HCT116 (cell line): ENCODE data around the gene CELSR3. TPM values are rescaled to one million over a fixed set of nuclear protein-coding genes. Genes with fewer than 3 reads are reported as not detected.

ENCODE experiments used
- ATAC-seq: fragments of 200-7000 bp; cut with Tn5 transposase; 2 replicates; pipeline ENCODE4 v1.9.1; 2020; ENCODE audit warnings: mild to moderate bottlenecking, moderate library complexity
- BruUV-seq: library from RNA; stranded (reverse); fragments of 400-500 nt; replicated peaks from 2 replicates; lab custom pipeline; 2021; lab: Mats Ljungman, UMichigan
- CTCF ChIA-PET: fragments of 300-600 bp; sonication (Branson Sonifier 250); formaldehyde crosslinking; loops from one replicate; lab custom pipeline; 2021; ENCODE audit warnings: antibody characterized with exemption; lab: Charles Lee
- POLR2A ChIA-PET: fragments of 300-600, 350-600 bp; sonication (Branson Sonifier 250); formaldehyde crosslinking; loops from one replicate; lab custom pipeline; 2021; ENCODE audit warnings: antibody characterized with exemption; lab: Charles Lee
- RAD21 ChIA-PET, 2 experiments: fragments of 300-600 bp; sonication (Branson Sonifier 250); formaldehyde crosslinking; loops; one replicate each; lab custom pipeline; 2023; ENCODE audit warnings: low total read pairs in 2 of 2; ENCODE audit not compliant: uncharacterized antibody in 2 of 2, unreplicated experiment in 2 of 2, low non-redundant PET in 1 of 2; lab: Charles Lee
- DNase-seq: peaks from one replicate; pipeline ENCODE4 v3.0.0-alpha.2; 2010; ENCODE audit warnings: low read depth, low spot score
- H2AFZ ChIP-seq: fragments of 200-600 bp; shearing (Covaris generic), sonication (generic); 2 replicates; pipeline ENCODE4 v1.6.1; 2017; ENCODE audit warnings: low read depth, mixed run types, mixed read lengths, antibody characterized with exemption, low read length; ENCODE audit not compliant: poor library complexity, severe bottlenecking
- H3K27ac ChIP-seq: 2 replicates; pipeline ENCODE4 v1.5.1; 2012; ENCODE audit warnings: low read depth, low read length
- H3K27me3 ChIP-seq: fragments of 200-600 bp; sonication (generic); 2 replicates; pipeline ENCODE4 v1.6.1; 2016; ENCODE audit warnings: mixed run types, low read length, mixed read lengths; ENCODE audit not compliant: insufficient read depth
- H3K36me3 ChIP-seq, 2 experiments: fragments of 200-500 bp in 1 of 2; fragments of 200-600 bp in 1 of 2; sonication (Bioruptor generic) in 1 of 2; sonication (generic) in 1 of 2; 2 replicates each; pipeline versions ENCODE4 v1.5.1 to v1.6.1; 2014 to 2016; ENCODE audit warnings: low read length in 2 of 2, inconsistent platforms in 1 of 2, mixed read lengths in 1 of 2, mixed run types in 1 of 2; ENCODE audit not compliant: insufficient read depth in 2 of 2, control insufficient read depth in 1 of 2
- H3K4me1 ChIP-seq, 2 experiments: fragments of 200-600 bp in 1 of 2; sonication (generic) in 1 of 2; 2 replicates each; pipeline versions ENCODE4 v1.5.1 to v1.6.1; 2012 to 2017; ENCODE audit warnings: low read length in 2 of 2, inconsistent platforms in 1 of 2, mild to moderate bottlenecking in 1 of 2, mixed read lengths in 1 of 2, mixed run types in 1 of 2, moderate library complexity in 1 of 2; ENCODE audit not compliant: insufficient read depth in 2 of 2, control insufficient read depth in 1 of 2
- H3K4me2 ChIP-seq: fragments of 200-600 bp; sonication (generic); 2 replicates; pipeline ENCODE4 v1.6.1; 2017; ENCODE audit warnings: mixed run types, low read length, mixed read lengths
- H3K4me3 ChIP-seq, 2 experiments: fragments of 200-600 bp in 1 of 2; sonication (generic) in 1 of 2; replicated peaks in 1 of 2; 2 replicates each; pipeline ENCODE4 v1.5.1; 2011 to 2016; ENCODE audit warnings: low read length in 2 of 2, control low read depth in 1 of 2, low read depth in 1 of 2, mild to moderate bottlenecking in 1 of 2, mixed read lengths in 1 of 2, mixed run types in 1 of 2
- H3K79me2 ChIP-seq: fragments of 200-600 bp; sonication (generic); 2 replicates; pipeline ENCODE4 v1.6.1; 2017; ENCODE audit warnings: mild to moderate bottlenecking, mixed run types, low read length, moderate library complexity, mixed read lengths; ENCODE audit not compliant: insufficient read depth
- H3K9ac ChIP-seq: fragments of 200-600 bp; sonication (generic); 2 replicates; pipeline ENCODE4 v1.6.1; 2016; ENCODE audit warnings: low read length, mixed read lengths
- H3K9me2 ChIP-seq: fragments of 200-600 bp; sonication (generic), shearing (Covaris generic); 2 replicates; pipeline ENCODE4 v1.6.1; 2017; ENCODE audit warnings: mixed run types, mild to moderate bottlenecking, moderate library complexity; ENCODE audit not compliant: insufficient read depth
- H3K9me3 ChIP-seq, 2 experiments: fragments of 200-500 bp in 1 of 2; fragments of 200-600 bp in 1 of 2; sonication (Bioruptor generic) in 1 of 2; sonication (generic) in 1 of 2; 2 replicates each; pipeline ENCODE4 v1.6.1; 2014 to 2017; ENCODE audit warnings: low read length in 2 of 2, mixed read lengths in 2 of 2, inconsistent platforms in 1 of 2, low read depth in 1 of 2, mild to moderate bottlenecking in 1 of 2, mixed run types in 1 of 2, moderate library complexity in 1 of 2; ENCODE audit not compliant: control insufficient read depth in 1 of 2, insufficient read depth in 1 of 2
- H4K20me1 ChIP-seq: fragments of 200-600 bp; sonication (generic), shearing (Covaris generic); 2 replicates; pipeline ENCODE4 v1.6.1; 2017; ENCODE audit warnings: mixed run types, mild to moderate bottlenecking, moderate library complexity; ENCODE audit not compliant: insufficient read depth
- EGR1 ChIP-seq: IDR thresholded peaks from 2 replicates; pipeline ENCODE4 v1.6.1; 2012; ENCODE audit warnings: low read depth
- ELF1 ChIP-seq: IDR thresholded peaks from 2 replicates; pipeline ENCODE4 v1.6.1; 2012; ENCODE audit warnings: low read depth, borderline replicate concordance
- EZH2 ChIP-seq: fragments of 200-600 bp; sonication (generic); IDR thresholded peaks from 2 replicates; pipeline ENCODE4 v1.6.1; 2017; ENCODE audit warnings: antibody characterized with exemption, mixed run types
- JUND ChIP-seq: IDR thresholded peaks from 2 replicates; pipeline ENCODE4 v1.6.1; 2012
- POLR2AphosphoS5 ChIP-seq: IDR thresholded peaks from 2 replicates; pipeline ENCODE4 v1.6.1; 2011; ENCODE audit warnings: mild to moderate bottlenecking, low read depth, low read length, moderate library complexity
- SIN3A ChIP-seq: IDR thresholded peaks from 2 replicates; pipeline ENCODE4 v1.6.1; 2012; ENCODE audit warnings: low read depth
- YY1 ChIP-seq: IDR thresholded peaks from 2 replicates; pipeline ENCODE4 v1.6.1; 2011; ENCODE audit warnings: low read length, low read depth, moderate library complexity, mild to moderate bottlenecking; ENCODE audit not compliant: insufficient replicate concordance; ENCODE audit errors: extremely low read depth
- ZFX ChIP-seq: fragments of 450-650 bp; IDR thresholded peaks from 2 replicates; pipeline ENCODE4 v1.6.1; 2017
- ZNF274 ChIP-seq: fragments of 200-500 bp; sonication (Bioruptor generic); IDR thresholded peaks from 2 replicates; pipeline ENCODE4 v1.6.1; 2014; ENCODE audit warnings: mild to moderate bottlenecking, low read depth, low read length, inconsistent platforms
- intact Hi-C: fragments of 100-400 bp; cut with micrococcal nuclease; formaldehyde crosslinking; loops from 2 replicates; pipeline ENCODE4 v1.10.0; 2022
- total RNA-seq: library from RNA; stranded (reverse); gene quantifications from one replicate; pipeline ENCODE4 v1.2.1, GENCODE V29; 2021; ENCODE audit not compliant: unreplicated experiment
- TF ChIP-seq, protein P1 (sequence below): IDR thresholded peaks from 2 replicates; pipeline ENCODE4 v1.6.1; 2012
- TF ChIP-seq, protein P2 (sequence below): IDR thresholded peaks from 2 replicates; pipeline ENCODE4 v1.6.1; 2012; ENCODE audit warnings: low read depth
- TF ChIP-seq, protein P3 (sequence below), 3 experiments: fragments of 200-600 bp in 1 of 3; sonication (generic) in 1 of 3; IDR thresholded peaks in 2 of 3; conservative IDR thresholded peaks in 1 of 3; 2 replicates each; pipeline ENCODE4 v1.5.1; 2012 to 2017; ENCODE audit warnings: low read depth in 2 of 3, low read length in 2 of 3, antibody characterized with exemption in 1 of 3, borderline replicate concordance in 1 of 3, control low read depth in 1 of 3, mild to moderate bottlenecking in 1 of 3, mixed read lengths in 1 of 3, mixed run types in 1 of 3, moderate library complexity in 1 of 3; ENCODE audit not compliant: insufficient read depth in 1 of 3

Gene CELSR3
- total RNA-seq, 1 experiment from 2014 or later = 7.8 TPM

DNA sequence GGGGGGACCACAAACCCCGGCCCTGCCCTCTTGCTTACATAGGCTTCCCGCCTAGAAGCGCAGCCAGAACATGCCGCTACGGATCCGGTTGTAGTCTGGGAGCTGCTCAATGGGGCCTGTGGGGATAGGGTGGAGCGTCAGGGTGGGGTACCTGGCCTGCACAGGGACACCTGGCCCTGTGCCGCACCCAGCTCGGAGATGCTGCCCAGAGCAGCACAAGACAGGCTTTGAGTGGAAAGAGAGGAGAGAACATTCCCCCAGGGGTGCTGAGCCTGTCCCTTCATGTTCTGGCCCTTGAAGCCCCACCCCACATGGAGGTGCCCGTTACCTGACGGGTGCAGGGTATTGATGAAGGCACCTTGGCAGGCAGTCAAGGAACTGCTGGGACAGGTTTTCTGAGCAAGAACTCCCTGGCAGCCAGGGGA lies 63.6 kb downstream of the CELSR3 start:
- POLR2A ChIA-PET = no interaction called here

More for the DNA sequence above, 63.6 kb downstream of the CELSR3 start:
- Histone ChIP-seq H3K36me3 (peaks cover 28 to 53% of the 10 kb centered on the region in 2 experiments), H3K4me1 (peaks cover 11 to 21% of the 10 kb centered on the region in 2 experiments), H2AFZ (no peak overlapping the region), H3K79me2 (no peaks in the 10 kb centered on the region), H4K20me1 (no peaks in the 10 kb centered on the region), H3K9me3 (no peaks in the 10 kb centered on the region), H3K4me3 (no peak overlapping the region), H3K27me3 (no peaks in the 10 kb centered on the region), H3K9ac (no peak overlapping the region), H3K27ac (no peak overlapping the region), H3K4me2 (no peak overlapping the region), H3K9me2 (no peaks in the 10 kb centered on the region)
- RAD21 ChIA-PET = no interaction called here
- no TSS peak for BruUV-seq
- ATAC-seq (no peak), DNase-seq (no peak)
- intact Hi-C loops = no loop called here
- TF ChIP-seq ELF1 (no peak), EGR1 (no peak), YY1 (no peak), ZNF274 (no peak), JUND (no peak), EZH2 (no peak), SIN3A (no peak), POLR2AphosphoS5 (no peak), ZFX (no peak)
- TF ChIP-seq, protein P1, sequence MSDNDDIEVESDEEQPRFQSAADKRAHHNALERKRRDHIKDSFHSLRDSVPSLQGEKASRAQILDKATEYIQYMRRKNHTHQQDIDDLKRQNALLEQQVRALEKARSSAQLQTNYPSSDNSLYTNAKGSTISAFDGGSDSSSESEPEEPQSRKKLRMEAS = no peak
- TF ChIP-seq, protein P2, sequence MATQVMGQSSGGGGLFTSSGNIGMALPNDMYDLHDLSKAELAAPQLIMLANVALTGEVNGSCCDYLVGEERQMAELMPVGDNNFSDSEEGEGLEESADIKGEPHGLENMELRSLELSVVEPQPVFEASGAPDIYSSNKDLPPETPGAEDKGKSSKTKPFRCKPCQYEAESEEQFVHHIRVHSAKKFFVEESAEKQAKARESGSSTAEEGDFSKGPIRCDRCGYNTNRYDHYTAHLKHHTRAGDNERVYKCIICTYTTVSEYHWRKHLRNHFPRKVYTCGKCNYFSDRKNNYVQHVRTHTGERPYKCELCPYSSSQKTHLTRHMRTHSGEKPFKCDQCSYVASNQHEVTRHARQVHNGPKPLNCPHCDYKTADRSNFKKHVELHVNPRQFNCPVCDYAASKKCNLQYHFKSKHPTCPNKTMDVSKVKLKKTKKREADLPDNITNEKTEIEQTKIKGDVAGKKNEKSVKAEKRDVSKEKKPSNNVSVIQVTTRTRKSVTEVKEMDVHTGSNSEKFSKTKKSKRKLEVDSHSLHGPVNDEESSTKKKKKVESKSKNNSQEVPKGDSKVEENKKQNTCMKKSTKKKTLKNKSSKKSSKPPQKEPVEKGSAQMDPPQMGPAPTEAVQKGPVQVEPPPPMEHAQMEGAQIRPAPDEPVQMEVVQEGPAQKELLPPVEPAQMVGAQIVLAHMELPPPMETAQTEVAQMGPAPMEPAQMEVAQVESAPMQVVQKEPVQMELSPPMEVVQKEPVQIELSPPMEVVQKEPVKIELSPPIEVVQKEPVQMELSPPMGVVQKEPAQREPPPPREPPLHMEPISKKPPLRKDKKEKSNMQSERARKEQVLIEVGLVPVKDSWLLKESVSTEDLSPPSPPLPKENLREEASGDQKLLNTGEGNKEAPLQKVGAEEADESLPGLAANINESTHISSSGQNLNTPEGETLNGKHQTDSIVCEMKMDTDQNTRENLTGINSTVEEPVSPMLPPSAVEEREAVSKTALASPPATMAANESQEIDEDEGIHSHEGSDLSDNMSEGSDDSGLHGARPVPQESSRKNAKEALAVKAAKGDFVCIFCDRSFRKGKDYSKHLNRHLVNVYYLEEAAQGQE = no peak
- TF ChIP-seq, protein P3, sequence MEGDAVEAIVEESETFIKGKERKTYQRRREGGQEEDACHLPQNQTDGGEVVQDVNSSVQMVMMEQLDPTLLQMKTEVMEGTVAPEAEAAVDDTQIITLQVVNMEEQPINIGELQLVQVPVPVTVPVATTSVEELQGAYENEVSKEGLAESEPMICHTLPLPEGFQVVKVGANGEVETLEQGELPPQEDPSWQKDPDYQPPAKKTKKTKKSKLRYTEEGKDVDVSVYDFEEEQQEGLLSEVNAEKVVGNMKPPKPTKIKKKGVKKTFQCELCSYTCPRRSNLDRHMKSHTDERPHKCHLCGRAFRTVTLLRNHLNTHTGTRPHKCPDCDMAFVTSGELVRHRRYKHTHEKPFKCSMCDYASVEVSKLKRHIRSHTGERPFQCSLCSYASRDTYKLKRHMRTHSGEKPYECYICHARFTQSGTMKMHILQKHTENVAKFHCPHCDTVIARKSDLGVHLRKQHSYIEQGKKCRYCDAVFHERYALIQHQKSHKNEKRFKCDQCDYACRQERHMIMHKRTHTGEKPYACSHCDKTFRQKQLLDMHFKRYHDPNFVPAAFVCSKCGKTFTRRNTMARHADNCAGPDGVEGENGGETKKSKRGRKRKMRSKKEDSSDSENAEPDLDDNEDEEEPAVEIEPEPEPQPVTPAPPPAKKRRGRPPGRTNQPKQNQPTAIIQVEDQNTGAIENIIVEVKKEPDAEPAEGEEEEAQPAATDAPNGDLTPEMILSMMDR (IDR thresholded peaks at IDR 0.05 in 2 of 3, conservative IDR thresholded peaks at IDR 0.05 in 1 of 3; ENCODE audit: borderline replicate concordance in 1 of 3, insufficient read depth in 1 of 3, low read depth in 2 of 3, low read length in 2 of 3) = no peak
- CTCF ChIA-PET = no interaction called here
